MM.1S (cell line): ENCODE measurements around the gene PSME3IP1.

Experiments
- DNase-seq: peaks from one replicate; pipeline ENCODE4 v3.0.0-alpha.2; 2015
- H2AFZ ChIP-seq: fragments of 300-600 bp; sonication (generic); 2 replicates; pipeline ENCODE4 v1.6.0; 2016; ENCODE audit warnings: antibody characterized with exemption, low read length
- H3F3A ChIP-seq: fragments of 300-600 bp; sonication (generic); 2 replicates; pipeline ENCODE4 v1.6.1; 2016; ENCODE audit warnings: mild to moderate bottlenecking, antibody characterized with exemption, low read length, moderate library complexity, mixed read lengths; ENCODE audit not compliant: insufficient read depth
- H3K27ac ChIP-seq: fragments of 300-600 bp; sonication (generic); 2 replicates; pipeline ENCODE4 v1.5.1; 2016; ENCODE audit warnings: mild to moderate bottlenecking, low read length
- H3K27me3 ChIP-seq: fragments of 300-600 bp; sonication (generic); replicated peaks from 2 replicates; pipeline ENCODE4 v1.6.0; 2016; ENCODE audit warnings: low read length; ENCODE audit not compliant: insufficient read depth
- H3K36me3 ChIP-seq: fragments of 300-600 bp; sonication (generic); replicated peaks from 2 replicates; pipeline ENCODE4 v1.6.1; 2016; ENCODE audit warnings: mild to moderate bottlenecking, low read length, mixed read lengths; ENCODE audit not compliant: insufficient read depth
- H3K4me1 ChIP-seq: fragments of 300-600 bp; sonication (generic); 2 replicates; pipeline ENCODE4 v1.6.1; 2016; ENCODE audit warnings: low read length, mixed read lengths
- H3K4me2 ChIP-seq: fragments of 300-600 bp; sonication (generic); 2 replicates; pipeline ENCODE4 v1.6.0; 2016; ENCODE audit warnings: low read depth, low read length
- H3K4me3 ChIP-seq: fragments of 300-600 bp; sonication (generic); 2 replicates; pipeline ENCODE4 v1.5.1; 2016; ENCODE audit warnings: low read length, mixed read lengths
- H3K79me2 ChIP-seq: fragments of 300-600 bp; sonication (generic); 2 replicates; pipeline ENCODE4 v1.6.1; 2016; ENCODE audit warnings: mixed run types, low read length, mixed read lengths
- H3K9ac ChIP-seq: fragments of 300-600 bp; sonication (generic); 2 replicates; pipeline ENCODE4 v1.6.1; 2016; ENCODE audit warnings: low read length, mixed read lengths
- H3K9me2 ChIP-seq: fragments of 300-600 bp; sonication (generic); replicated peaks from 2 replicates; pipeline ENCODE4 v1.6.1; 2016; ENCODE audit warnings: mild to moderate bottlenecking, low read length, mixed read lengths; ENCODE audit not compliant: insufficient read depth
- H3K9me3 ChIP-seq: fragments of 300-600 bp; sonication (generic); replicated peaks from 2 replicates; pipeline ENCODE4 v1.6.1; 2016; ENCODE audit warnings: mild to moderate bottlenecking, low read length, mixed read lengths; ENCODE audit not compliant: insufficient read depth
- H4K20me1 ChIP-seq: fragments of 300-600 bp; sonication (generic); 2 replicates; pipeline ENCODE4 v1.6.1; 2016; ENCODE audit warnings: mild to moderate bottlenecking, low read length, moderate library complexity, mixed read lengths; ENCODE audit not compliant: insufficient read depth
- CTCF ChIP-seq: fragments of 300-600 bp; sonication (generic); IDR thresholded peaks from 2 replicates; pipeline ENCODE4 v1.5.1; 2016; ENCODE audit warnings: antibody characterized with exemption, low read length, mixed read lengths
- EZH2 ChIP-seq: fragments of 300-600 bp; sonication (generic); optimal IDR thresholded peaks from 2 replicates; pipeline ENCODE3; 2017; ENCODE audit warnings: low read depth, mild to moderate bottlenecking, antibody characterized with exemption, low read length, mixed read lengths
- EZH2phosphoT487 ChIP-seq: fragments of 300-600 bp; sonication (generic); IDR thresholded peaks from 2 replicates; pipeline ENCODE4 v1.6.1; 2018; ENCODE audit warnings: antibody characterized with exemption, low read length

PSME3IP1 gene

GRCh38 chr16:57196753-57197152, 10.9 kb upstream of the PSME3IP1 start:
- TF ChIP-seq EZH2 = no peak
- no peak for TF ChIP-seq EZH2phosphoT487
- no peak for TF ChIP-seq CTCF
- H3K79me2 ChIP-seq = peaks cover 50% of the 10 kb centered on the region
- no peak overlapping the region for H3K4me2 ChIP-seq

GRCh38 chr16:57196286-57196685, 10.4 kb upstream of the PSME3IP1 start:
- no peaks in the 10 kb centered on the region for H4K20me1 ChIP-seq
- H3K4me2 ChIP-seq = no peak overlapping the region
- H3K9ac ChIP-seq = no peak overlapping the region
- no peak for TF ChIP-seq CTCF
- no peak for TF ChIP-seq EZH2phosphoT487
- TF ChIP-seq EZH2 = no peak
- DNase-seq = no peak
- H3K9me3 ChIP-seq = no peaks in the 10 kb centered on the region
- peaks cover 22% of the 10 kb centered on the region; the same call in 1 of the 2 replicates for H3K4me1 ChIP-seq
- no peak overlapping the region for H3K4me3 ChIP-seq
- H3K79me2 ChIP-seq = peaks cover 55% of the 10 kb centered on the region
- no peaks in the 10 kb centered on the region for H3K9me2 ChIP-seq
- no peak overlapping the region for H3K27ac ChIP-seq
- no peak overlapping the region for H2AFZ ChIP-seq
- no peaks in the 10 kb centered on the region for H3K36me3 ChIP-seq
- H3K27me3 ChIP-seq = no peaks in the 10 kb centered on the region
- H3F3A ChIP-seq = peaks cover 8% of the 10 kb centered on the region; the same call in 1 of the 2 replicates

More at GRCh38 chr16:57196753-57197152, 10.9 kb upstream of the PSME3IP1 start:
- Histone ChIP-seq H3K27me3 (no peaks in the 10 kb centered on the region), H3K9ac (no peak overlapping the region), H3F3A (peaks cover 8% of the 10 kb centered on the region; the same call in 1 of the 2 replicates), H3K9me3 (no peaks in the 10 kb centered on the region), H2AFZ (no peak overlapping the region), H3K9me2 (no peaks in the 10 kb centered on the region), H3K36me3 (no peaks in the 10 kb centered on the region), H4K20me1 (no peaks in the 10 kb centered on the region), H3K4me3 (no peak overlapping the region), H3K4me1 (peaks cover 20% of the 10 kb centered on the region; the same call in 1 of the 2 replicates), H3K27ac (no peak overlapping the region)
- DNase-seq = no peak

- H3K79me2 ChIP-seq = peaks cover 73% of the 10 kb centered on the region
These were observed 8.7 kb upstream of the PSME3IP1 start for GRCh38 chr16:57194512-57194911.

More at GRCh38 chr16:57194512-57194911, 8.7 kb upstream of the PSME3IP1 start:
- H3F3A ChIP-seq = peaks cover 8% of the 10 kb centered on the region; the same call in 1 of the 2 replicates
- H3K36me3 ChIP-seq = no peaks in the 10 kb centered on the region
- H3K4me2 ChIP-seq = no peak overlapping the region
- H3K27ac ChIP-seq = no peak overlapping the region
- no peak overlapping the region for H2AFZ ChIP-seq
- H3K9me3 ChIP-seq = no peaks in the 10 kb centered on the region
- peaks cover 22% of the 10 kb centered on the region; the same call in 1 of the 2 replicates for H3K4me1 ChIP-seq
- H3K9me2 ChIP-seq = no peaks in the 10 kb centered on the region
- no peak overlapping the region for H3K4me3 ChIP-seq
- TF ChIP-seq EZH2 = no peak
- no peak for TF ChIP-seq EZH2phosphoT487
- TF ChIP-seq CTCF = no peak
- H3K27me3 ChIP-seq = no peaks in the 10 kb centered on the region
- H3K9ac ChIP-seq = no peak overlapping the region
- H4K20me1 ChIP-seq = no peaks in the 10 kb centered on the region
- no peak for DNase-seq
